Neuron (in vitro differentiated cells): ENCODE results near the gene FCHSD1.

Source experiments
- H2AFZ ChIP-seq: one replicate; pipeline ENCODE4 v1.6.1; 2013; ENCODE audit warnings: low read depth, mild to moderate bottlenecking, inconsistent platforms, low read length, moderate library complexity
- H3K27me3 ChIP-seq: one replicate; pipeline ENCODE4 v1.6.1; 2013; ENCODE audit warnings: low read length; ENCODE audit not compliant: insufficient read depth
- H3K36me3 ChIP-seq: one replicate; pipeline ENCODE4 v1.6.1; 2013; ENCODE audit warnings: low read length; ENCODE audit not compliant: insufficient read depth
- H3K4me1 ChIP-seq: one replicate; pipeline ENCODE4 v1.6.1; 2013; ENCODE audit warnings: low read length; ENCODE audit not compliant: insufficient read depth
- H3K4me3 ChIP-seq: 2 replicates; pipeline ENCODE4 v1.5.1; 2013; ENCODE audit warnings: mild to moderate bottlenecking, low read length, moderate library complexity
- H3K9me3 ChIP-seq: one replicate; pipeline ENCODE4 v1.6.1; 2013; ENCODE audit warnings: low read length

Gene FCHSD1

GRCh38 chr5:141590127-141590526, 61.1 kb downstream of the FCHSD1 start:
- H3K27me3 ChIP-seq: no peaks in the 10 kb centered on the region
- H3K36me3 ChIP-seq: peaks cover 24% of the 10 kb centered on the region
- H3K4me3 ChIP-seq: no peak overlapping the region
- H3K4me1 ChIP-seq: no peaks in the 10 kb centered on the region
- H2AFZ ChIP-seq: no peak overlapping the region
- H3K9me3 ChIP-seq: no peaks in the 10 kb centered on the region
